Measurements from ENCODE around the gene C1orf21. TPM values are rescaled to one million over a fixed set of nuclear protein-coding genes. Genes with fewer than 3 reads are reported as not detected.

Gene C1orf21
- total RNA-seq, 1 donor from 2014 or later, result 16.7 TPM

DNA sequence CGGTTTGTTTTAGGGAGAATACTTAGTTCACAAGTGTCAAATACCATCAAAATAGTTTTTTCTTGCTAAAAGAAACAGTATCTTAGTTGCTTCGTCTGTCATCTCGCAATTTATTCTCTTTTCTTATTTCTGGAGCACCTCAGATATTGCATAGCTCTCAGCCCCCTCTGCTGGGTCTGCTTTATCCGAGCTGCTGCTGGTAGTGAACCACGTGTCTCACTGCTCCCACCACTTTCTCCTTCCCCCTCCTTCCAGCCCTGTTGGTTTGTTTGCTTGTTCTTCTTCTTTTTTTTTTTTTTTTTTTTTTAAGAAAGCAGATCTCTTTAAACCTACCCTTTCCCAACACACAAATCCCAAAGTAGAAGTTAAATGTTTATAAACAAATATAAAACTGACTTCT lies 197.0 kb downstream of the C1orf21 start:
- Histone ChIP-seq H3K9me3 (ENCODE audit: control insufficient read depth in 3 of 3, low read length in 3 of 3) (no peaks in the 10 kb centered on the region), H3K27ac (ENCODE audit: low read depth, low read length) (no peak overlapping the region), H3K9ac (ENCODE audit: low read depth in 1 of 3, low read length in 3 of 3) (no peak overlapping the region), H3K4me1 (ENCODE audit: control insufficient read depth in 3 of 3, insufficient read depth in 3 of 3, low read length in 3 of 3) (peaks cover 0 to 3% (median 0%) of the 10 kb centered on the region in 3 donors), H3K36me3 (ENCODE audit: control insufficient read depth in 3 of 3, insufficient read depth in 3 of 3, low read length in 3 of 3) (no peaks in the 10 kb centered on the region), H3K27me3 (ENCODE audit: control insufficient read depth in 3 of 3, insufficient read depth in 3 of 3, low read length in 3 of 3) (no peaks in the 10 kb centered on the region), H3K4me3 (ENCODE audit: low read length in 3 of 3) (no peak overlapping the region)

DNA sequence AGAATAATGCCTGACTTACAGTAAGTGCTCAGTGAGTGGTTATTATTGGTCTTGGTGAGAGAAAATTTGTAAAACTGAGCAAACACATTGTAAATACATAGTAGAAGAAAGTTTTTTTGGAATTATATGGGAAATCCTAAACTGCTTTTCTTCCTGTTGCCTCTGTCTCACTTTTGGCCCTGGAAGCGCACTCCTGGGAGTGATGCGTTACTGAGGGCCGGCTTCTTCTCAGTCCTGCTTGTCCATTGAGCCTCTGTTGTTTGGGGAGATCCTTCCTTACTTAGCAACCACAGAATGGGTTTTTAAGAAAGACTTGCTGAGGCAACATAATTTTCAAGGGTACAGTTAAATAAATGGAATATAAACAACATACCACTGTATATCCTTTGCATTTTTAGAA lies 201.9 kb downstream of the C1orf21 start:
- Histone ChIP-seq H3K9ac (ENCODE audit: low read depth in 1 of 3, low read length in 3 of 3) (no peak overlapping the region), H3K36me3 (ENCODE audit: control insufficient read depth in 3 of 3, insufficient read depth in 3 of 3, low read length in 3 of 3) (peaks cover 0 to 9% (median 7%) of the 10 kb centered on the region in 3 donors), H3K27ac (ENCODE audit: low read depth, low read length) (no peak overlapping the region), H3K9me3 (ENCODE audit: control insufficient read depth in 3 of 3, low read length in 3 of 3) (no peaks in the 10 kb centered on the region), H3K4me3 (ENCODE audit: low read length in 3 of 3) (no peak overlapping the region), H3K27me3 (ENCODE audit: control insufficient read depth in 3 of 3, insufficient read depth in 3 of 3, low read length in 3 of 3) (no peaks in the 10 kb centered on the region), H3K4me1 (ENCODE audit: control insufficient read depth in 3 of 3, insufficient read depth in 3 of 3, low read length in 3 of 3) (peaks cover 0 to 5% (median 3%) of the 10 kb centered on the region in 3 donors)

DNA sequence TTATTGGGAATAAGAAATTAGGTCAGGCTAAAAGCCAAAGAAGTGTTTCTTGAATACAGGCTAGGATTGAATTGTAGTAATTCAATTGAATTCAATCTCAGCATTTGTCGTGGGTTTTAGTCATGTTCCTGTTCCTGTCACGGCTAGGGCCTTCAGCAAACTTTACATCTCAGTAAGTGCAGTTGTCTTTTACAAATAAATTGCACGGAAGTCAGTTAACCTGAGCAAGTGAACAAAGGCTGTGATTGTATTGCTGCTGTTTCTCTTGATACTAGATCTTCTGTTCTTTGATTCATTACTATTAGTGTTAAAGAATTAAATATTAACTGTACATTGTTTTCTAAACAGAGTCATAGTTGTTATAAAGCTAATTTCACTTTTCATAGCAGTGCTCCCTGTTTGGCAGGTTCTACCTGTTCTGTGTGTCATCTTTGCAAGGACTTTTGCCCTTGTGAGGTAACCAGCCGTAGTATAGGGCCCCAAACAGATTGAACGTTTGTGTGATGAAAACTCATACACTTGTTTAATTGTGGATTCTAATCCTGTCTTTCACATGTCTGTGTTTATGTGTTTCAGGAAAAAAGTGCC lies 203.4 kb downstream of the C1orf21 start:
- H3K9ac ChIP-seq (ENCODE audit: low read depth in 1 of 3, low read length in 3 of 3), result no peak overlapping the region
- no peaks in the 10 kb centered on the region for H3K9me3 ChIP-seq (ENCODE audit: control insufficient read depth in 3 of 3, low read length in 3 of 3)
- H3K27me3 ChIP-seq (ENCODE audit: control insufficient read depth in 3 of 3, insufficient read depth in 3 of 3, low read length in 3 of 3), result no peaks in the 10 kb centered on the region
- no peak overlapping the region for H3K27ac ChIP-seq (ENCODE audit: low read depth, low read length)
- no peak overlapping the region for H3K4me3 ChIP-seq (ENCODE audit: low read length in 3 of 3)
- peaks cover 0 to 5% (median 3%) of the 10 kb centered on the region in 3 donors for H3K4me1 ChIP-seq (ENCODE audit: control insufficient read depth in 3 of 3, insufficient read depth in 3 of 3, low read length in 3 of 3)
- peaks cover 0 to 9% (median 7%) of the 10 kb centered on the region in 3 donors for H3K36me3 ChIP-seq (ENCODE audit: control insufficient read depth in 3 of 3, insufficient read depth in 3 of 3, low read length in 3 of 3)

DNA sequence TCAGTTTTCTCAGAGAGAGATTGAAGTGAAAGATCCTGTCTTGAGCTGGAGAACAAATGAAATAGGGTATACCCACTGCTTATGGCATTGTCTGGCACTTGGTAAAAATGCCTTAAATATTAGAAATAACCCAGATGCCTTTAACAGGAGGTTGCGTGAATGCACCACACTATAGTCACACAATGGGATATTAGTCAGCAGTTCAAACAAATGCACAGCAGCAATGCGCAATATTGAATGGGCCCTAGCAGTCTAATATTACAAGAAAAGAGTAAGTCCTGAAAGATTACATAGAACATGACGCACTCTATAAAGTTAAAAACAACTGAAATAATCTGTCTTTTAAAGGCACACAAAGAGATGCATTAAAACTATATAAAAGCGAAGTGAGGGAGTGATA lies 206.8 kb downstream of the C1orf21 start:
- H3K4me1 ChIP-seq (ENCODE audit: control insufficient read depth in 3 of 3, insufficient read depth in 3 of 3, low read length in 3 of 3), result peaks cover 6 to 9% (median 6%) of the 10 kb centered on the region in 3 donors
- H3K27ac ChIP-seq (ENCODE audit: low read depth, low read length), result no peak overlapping the region
- H3K9ac ChIP-seq (ENCODE audit: low read depth in 1 of 3, low read length in 3 of 3), result no peak overlapping the region
- H3K36me3 ChIP-seq (ENCODE audit: control insufficient read depth in 3 of 3, insufficient read depth in 3 of 3, low read length in 3 of 3), result peaks cover 7 to 9% (median 7%) of the 10 kb centered on the region in 3 donors
- no peaks in the 10 kb centered on the region for H3K27me3 ChIP-seq (ENCODE audit: control insufficient read depth in 3 of 3, insufficient read depth in 3 of 3, low read length in 3 of 3)
- H3K9me3 ChIP-seq (ENCODE audit: control insufficient read depth in 3 of 3, low read length in 3 of 3), result no peaks in the 10 kb centered on the region
- H3K4me3 ChIP-seq (ENCODE audit: low read length in 3 of 3), result no peak overlapping the region

DNA sequence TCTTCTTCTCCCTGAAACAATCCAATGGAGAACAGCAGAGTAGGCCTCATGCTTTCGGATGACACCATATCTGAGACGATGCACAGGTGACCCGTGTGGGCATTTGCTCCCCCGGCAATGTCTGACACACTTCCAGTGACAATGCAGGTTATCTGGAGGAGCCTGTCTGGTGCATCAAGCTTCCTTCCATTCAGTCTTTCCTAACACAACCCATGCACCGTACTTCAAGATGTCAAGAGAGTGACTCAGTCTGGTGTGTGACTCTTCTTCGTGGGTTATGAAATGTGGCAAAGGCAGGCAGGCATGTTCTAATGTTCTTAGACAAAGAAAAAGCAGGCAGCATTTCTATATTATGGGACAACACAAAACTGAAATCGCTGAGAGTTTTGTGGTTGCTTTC lies 208.8 kb downstream of the C1orf21 start:
- Histone ChIP-seq H3K36me3 (ENCODE audit: control insufficient read depth in 3 of 3, insufficient read depth in 3 of 3, low read length in 3 of 3) (peaks cover 7 to 10% (median 9%) of the 10 kb centered on the region in 3 donors), H3K4me3 (ENCODE audit: low read length in 3 of 3) (no peak overlapping the region), H3K27me3 (ENCODE audit: control insufficient read depth in 3 of 3, insufficient read depth in 3 of 3, low read length in 3 of 3) (no peaks in the 10 kb centered on the region), H3K9me3 (ENCODE audit: control insufficient read depth in 3 of 3, low read length in 3 of 3) (no peaks in the 10 kb centered on the region), H3K4me1 (ENCODE audit: control insufficient read depth in 3 of 3, insufficient read depth in 3 of 3, low read length in 3 of 3) (peaks cover 3 to 7% (median 6%) of the 10 kb centered on the region in 3 donors), H3K27ac (ENCODE audit: low read depth, low read length) (no peak overlapping the region), H3K9ac (ENCODE audit: low read depth in 1 of 3, low read length in 3 of 3) (no peak overlapping the region)

DNA sequence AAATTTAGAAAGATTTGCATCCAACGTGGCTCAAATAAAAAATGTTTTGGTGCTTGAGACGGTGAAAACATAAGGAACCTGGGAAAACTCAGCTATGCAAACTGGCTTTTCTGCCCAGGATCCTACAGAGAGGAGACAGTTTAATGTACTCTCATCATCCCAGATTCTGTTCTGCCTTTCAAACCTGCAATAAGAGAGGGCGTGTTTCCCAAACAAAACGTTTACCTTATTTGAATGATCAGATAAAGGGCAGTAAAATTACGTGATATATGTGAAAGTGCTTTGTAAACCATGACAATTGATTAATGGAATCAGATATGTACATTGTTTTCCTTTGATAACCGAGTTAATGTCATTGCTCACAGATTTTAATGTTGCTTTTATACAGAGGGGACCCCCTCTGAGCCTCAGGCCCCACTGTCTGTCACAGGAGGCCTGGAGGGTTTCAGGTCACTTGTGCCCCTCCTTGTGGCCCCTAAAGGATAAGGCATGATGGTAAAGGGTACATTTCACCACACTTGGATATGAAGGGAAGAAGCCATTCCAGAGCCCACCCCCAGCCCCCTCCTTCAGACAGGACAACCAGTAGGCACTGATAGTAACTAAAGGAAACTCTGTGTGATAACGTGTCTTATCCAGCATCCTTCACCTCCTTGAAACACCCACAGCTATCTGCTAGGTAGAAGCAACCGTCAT lies 210.3 kb downstream of the C1orf21 start:
- Histone ChIP-seq H3K4me1 (ENCODE audit: control insufficient read depth in 3 of 3, insufficient read depth in 3 of 3, low read length in 3 of 3) (peaks cover 3 to 7% (median 6%) of the 10 kb centered on the region in 3 donors), H3K9ac (ENCODE audit: low read depth in 1 of 3, low read length in 3 of 3) (no peak overlapping the region), H3K36me3 (ENCODE audit: control insufficient read depth in 3 of 3, insufficient read depth in 3 of 3, low read length in 3 of 3) (peaks cover 0 to 10% (median 2%) of the 10 kb centered on the region in 3 donors), H3K4me3 (ENCODE audit: low read length in 3 of 3) (no peak overlapping the region), H3K27me3 (ENCODE audit: control insufficient read depth in 3 of 3, insufficient read depth in 3 of 3, low read length in 3 of 3) (no peaks in the 10 kb centered on the region), H3K9me3 (ENCODE audit: control insufficient read depth in 3 of 3, low read length in 3 of 3) (no peaks in the 10 kb centered on the region), H3K27ac (ENCODE audit: low read depth, low read length) (no peak overlapping the region)

DNA sequence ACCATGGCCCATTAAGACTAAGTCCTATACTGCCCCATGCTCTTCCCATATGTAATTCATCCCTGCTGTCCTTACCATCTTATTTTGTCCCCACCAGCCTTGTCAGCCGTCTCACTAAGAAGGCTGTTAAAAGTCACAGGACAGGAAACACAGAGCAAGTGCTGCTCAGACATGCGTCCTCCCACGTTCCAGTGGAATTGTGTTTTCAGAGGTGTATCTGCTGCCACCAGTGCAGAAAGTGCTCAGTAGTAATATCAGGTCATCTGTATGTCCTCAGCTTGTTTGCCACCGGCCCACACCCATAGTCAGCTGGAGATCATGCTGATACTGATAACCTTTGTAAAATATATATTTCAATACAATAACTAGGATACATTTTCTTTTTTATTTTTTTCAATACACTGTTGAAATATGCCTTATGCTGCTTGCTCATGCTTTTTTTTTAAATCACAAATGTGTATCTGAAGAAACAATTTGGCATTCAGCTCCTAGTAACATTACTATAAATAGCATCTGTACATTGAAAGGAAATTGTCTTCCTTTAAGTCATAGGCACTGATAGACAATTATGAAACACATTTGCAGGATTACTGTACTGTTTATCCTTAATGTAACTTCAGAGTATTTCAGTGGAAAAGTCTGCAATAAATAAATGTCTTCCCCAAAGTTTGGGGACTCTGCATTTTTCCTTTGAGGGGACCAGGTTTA lies 211.0 kb downstream of the C1orf21 start:
- Histone ChIP-seq H3K4me3 (ENCODE audit: low read length in 3 of 3) (no peak overlapping the region), H3K27me3 (ENCODE audit: control insufficient read depth in 3 of 3, insufficient read depth in 3 of 3, low read length in 3 of 3) (no peaks in the 10 kb centered on the region), H3K4me1 (ENCODE audit: control insufficient read depth in 3 of 3, insufficient read depth in 3 of 3, low read length in 3 of 3) (peaks cover 3 to 7% (median 6%) of the 10 kb centered on the region in 3 donors), H3K27ac (ENCODE audit: low read depth, low read length) (no peak overlapping the region), H3K36me3 (ENCODE audit: control insufficient read depth in 3 of 3, insufficient read depth in 3 of 3, low read length in 3 of 3) (peaks cover 0 to 10% (median 2%) of the 10 kb centered on the region in 3 donors), H3K9ac (ENCODE audit: low read depth in 1 of 3, low read length in 3 of 3) (no peak overlapping the region), H3K9me3 (ENCODE audit: control insufficient read depth in 3 of 3, low read length in 3 of 3) (no peaks in the 10 kb centered on the region)

DNA sequence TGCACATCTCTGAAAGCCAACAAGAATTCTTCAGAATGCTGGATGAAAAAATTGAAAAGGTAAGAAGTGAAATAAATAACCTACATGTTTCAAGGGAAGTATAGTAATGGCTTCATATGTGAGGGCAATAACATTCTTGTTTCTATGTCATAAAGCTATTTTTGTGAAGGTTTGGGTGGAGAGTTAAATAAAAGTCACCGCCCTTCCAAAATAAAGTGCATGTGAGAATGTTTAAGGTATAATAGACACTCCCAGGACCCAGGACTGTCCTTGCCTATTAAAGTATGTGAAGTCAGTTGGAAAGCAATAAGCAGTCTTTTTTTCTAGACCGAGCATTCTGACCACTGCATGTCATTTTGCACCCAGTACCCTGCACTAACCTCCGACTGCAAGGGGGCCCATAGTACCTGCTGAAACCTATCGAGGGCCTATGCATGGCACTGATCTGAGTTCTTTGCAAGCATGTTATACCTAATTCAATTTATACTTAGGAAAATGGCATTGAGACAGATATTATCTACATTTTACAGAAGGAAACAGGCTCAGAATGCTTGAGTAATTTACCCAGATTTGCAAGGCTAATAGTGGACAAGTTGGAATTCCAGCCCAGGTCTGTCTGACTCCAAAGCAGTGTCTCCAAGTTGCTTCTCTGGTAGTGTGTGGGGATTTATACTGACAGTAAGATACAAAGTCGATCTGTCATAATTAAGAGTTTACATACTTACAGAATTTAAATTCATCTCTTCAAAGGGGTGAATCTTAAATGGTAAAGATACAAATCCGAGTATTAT lies 211.8 kb downstream of the C1orf21 start:
- H3K27me3 ChIP-seq (ENCODE audit: control insufficient read depth in 3 of 3, insufficient read depth in 3 of 3, low read length in 3 of 3), result no peaks in the 10 kb centered on the region
- peaks cover 3 to 7% (median 6%) of the 10 kb centered on the region in 3 donors for H3K4me1 ChIP-seq (ENCODE audit: control insufficient read depth in 3 of 3, insufficient read depth in 3 of 3, low read length in 3 of 3)
- H3K36me3 ChIP-seq (ENCODE audit: control insufficient read depth in 3 of 3, insufficient read depth in 3 of 3, low read length in 3 of 3), result peaks cover 0 to 12% (median 0%) of the 10 kb centered on the region in 3 donors
- H3K27ac ChIP-seq (ENCODE audit: low read depth, low read length), result no peak overlapping the region
- no peaks in the 10 kb centered on the region for H3K9me3 ChIP-seq (ENCODE audit: control insufficient read depth in 3 of 3, low read length in 3 of 3)
- no peak overlapping the region for H3K9ac ChIP-seq (ENCODE audit: low read depth in 1 of 3, low read length in 3 of 3)
- no peak overlapping the region for H3K4me3 ChIP-seq (ENCODE audit: low read length in 3 of 3)

GRCh38 chr1:184604152-184604900 lies 217.5 kb downstream of the C1orf21 start:
- Histone ChIP-seq H3K27ac (ENCODE audit: low read depth, low read length) (no peak overlapping the region), H3K9me3 (ENCODE audit: control insufficient read depth in 3 of 3, low read length in 3 of 3) (no peaks in the 10 kb centered on the region), H3K4me1 (ENCODE audit: control insufficient read depth in 3 of 3, insufficient read depth in 3 of 3, low read length in 3 of 3) (peaks cover 0 to 8% (median 0%) of the 10 kb centered on the region in 3 donors), H3K36me3 (ENCODE audit: control insufficient read depth in 3 of 3, insufficient read depth in 3 of 3, low read length in 3 of 3) (peaks cover 0 to 3% (median 3%) of the 10 kb centered on the region in 3 donors), H3K27me3 (ENCODE audit: control insufficient read depth in 3 of 3, insufficient read depth in 3 of 3, low read length in 3 of 3) (no peaks in the 10 kb centered on the region), H3K9ac (ENCODE audit: low read depth in 1 of 3, low read length in 3 of 3) (no peak overlapping the region), H3K4me3 (ENCODE audit: low read length in 3 of 3) (no peak overlapping the region)
